A673 (cell line): Measurements from ENCODE around the gene PLCL1. TPM values are rescaled to one million over a fixed set of nuclear protein-coding genes. Genes with fewer than 3 reads are reported as not detected.

Experiments used
- BruUV-seq: library from RNA; stranded (reverse); fragments of 400-500 nt; replicated peaks from 2 replicates; lab custom pipeline; 2021; lab: Mats Ljungman, UMichigan
- CTCF ChIA-PET: fragments of 300-600 bp; sonication (Branson Sonifier 250); formaldehyde crosslinking; loops from one replicate; lab custom pipeline; 2022; ENCODE audit warnings: antibody characterized with exemption; lab: Charles Lee
- POLR2A ChIA-PET: fragments of 300-600 bp; sonication (Branson Sonifier 250); formaldehyde crosslinking; loops from one replicate; lab custom pipeline; 2022; ENCODE audit warnings: antibody characterized with exemption; ENCODE audit not compliant: low non-redundant PET; lab: Charles Lee
- DNase-seq: peaks from one replicate; pipeline ENCODE4 v3.0.0-alpha.2; 2015; ENCODE audit warnings: low spot score
- H3K27ac ChIP-seq: fragments of 200-600 bp; sonication (generic); 2 replicates; pipeline ENCODE4 v1.5.1; 2016; ENCODE audit warnings: mixed run types, low read depth, mild to moderate bottlenecking, mixed read lengths, antibody characterized with exemption, low read length; ENCODE audit not compliant: poor library complexity, severe bottlenecking
- H3K27me3 ChIP-seq: fragments of 200-600 bp; sonication (generic); replicated peaks from 2 replicates; pipeline ENCODE4 v1.6.1; 2017; ENCODE audit warnings: mixed run types, low read depth, mild to moderate bottlenecking, mixed read lengths, antibody characterized with exemption, low read length; ENCODE audit not compliant: insufficient read depth, poor library complexity
- H3K36me3 ChIP-seq: fragments of 200-600 bp; sonication (generic); 2 replicates; pipeline ENCODE4 v1.6.1; 2016; ENCODE audit warnings: mixed run types, mild to moderate bottlenecking, mixed read lengths, antibody characterized with exemption, low read length; ENCODE audit not compliant: insufficient read depth, poor library complexity, severe bottlenecking
- H3K4me1 ChIP-seq: fragments of 200-600 bp; sonication (generic); 2 replicates; pipeline ENCODE4 v1.6.1; 2017; ENCODE audit warnings: mixed run types, mild to moderate bottlenecking, mixed read lengths, antibody characterized with exemption, low read length; ENCODE audit not compliant: insufficient read depth, poor library complexity, severe bottlenecking
- H3K4me3 ChIP-seq: fragments of 200-600 bp; sonication (generic); 2 replicates; pipeline ENCODE4 v1.5.1; 2016; ENCODE audit warnings: low read depth, mixed run types, mild to moderate bottlenecking, mixed read lengths, low read length; ENCODE audit not compliant: poor library complexity, severe bottlenecking
- H3K9me3 ChIP-seq: fragments of 200-600 bp; sonication (generic); 2 replicates; pipeline ENCODE4 v1.6.1; 2016; ENCODE audit warnings: mixed run types, low read depth, mild to moderate bottlenecking, mixed read lengths, antibody characterized with exemption, low read length; ENCODE audit not compliant: poor library complexity, severe bottlenecking
- EZH2 ChIP-seq: fragments of 200-600 bp; sonication (generic); IDR thresholded peaks from 2 replicates; pipeline ENCODE4 v1.6.1; 2017; ENCODE audit warnings: borderline replicate concordance, low read depth, mild to moderate bottlenecking, mixed read lengths, antibody characterized with exemption, low read length; ENCODE audit not compliant: poor library complexity, severe bottlenecking
- intact Hi-C: fragments of 100-400 bp; cut with micrococcal nuclease; formaldehyde crosslinking; loops from one replicate; pipeline ENCODE4 v1.10.0; 2022; ENCODE audit not compliant: unreplicated experiment
- total RNA-seq: library from RNA; stranded (reverse); gene quantifications from 2 replicates; pipeline ENCODE4 v1.2.3, GENCODE V29; 2021
- TF ChIP-seq, protein P1 (sequence below): fragments of 300-800, 200-600 bp; sonication (generic); conservative IDR thresholded peaks from 2 replicates; pipeline ENCODE4 v1.5.1; 2017; ENCODE audit warnings: low read depth, mild to moderate bottlenecking, antibody characterized with exemption, low read length, moderate library complexity, mixed read lengths

PLCL1 gene
- total RNA-seq, 1 experiment from 2014 or later: not detected

DNA sequence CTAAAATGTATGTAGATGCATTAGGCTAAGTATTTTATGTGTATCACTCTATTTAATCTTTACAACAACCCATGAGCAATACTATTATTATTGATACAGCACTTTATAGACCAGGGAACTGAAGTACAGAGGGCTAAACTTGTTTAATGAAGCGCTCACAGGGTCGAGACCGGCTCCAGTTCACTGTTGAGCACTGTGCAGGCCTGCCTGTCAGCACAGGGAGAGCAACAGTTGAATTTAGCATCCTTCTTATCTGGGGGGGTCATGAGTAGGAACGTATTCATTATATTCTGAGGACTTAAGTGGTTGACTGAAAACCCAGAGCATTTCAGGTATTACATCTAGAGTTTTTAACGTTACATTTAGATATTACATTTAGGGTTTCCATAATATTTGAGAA lies 120.1 kb downstream of the PLCL1 start:
- no peak overlapping the region for H3K4me3 ChIP-seq
- intact Hi-C loops: no loop called here
- ChIA-PET CTCF (no interaction called here), POLR2A (no interaction called here)
- no peak overlapping the region for H3K27ac ChIP-seq
- BruUV-seq: no TSS peak
- no peaks in the 10 kb centered on the region for H3K27me3 ChIP-seq
- H3K9me3 ChIP-seq: no peaks in the 10 kb centered on the region
- TF ChIP-seq EZH2: no peak
- TF ChIP-seq, protein P1, sequence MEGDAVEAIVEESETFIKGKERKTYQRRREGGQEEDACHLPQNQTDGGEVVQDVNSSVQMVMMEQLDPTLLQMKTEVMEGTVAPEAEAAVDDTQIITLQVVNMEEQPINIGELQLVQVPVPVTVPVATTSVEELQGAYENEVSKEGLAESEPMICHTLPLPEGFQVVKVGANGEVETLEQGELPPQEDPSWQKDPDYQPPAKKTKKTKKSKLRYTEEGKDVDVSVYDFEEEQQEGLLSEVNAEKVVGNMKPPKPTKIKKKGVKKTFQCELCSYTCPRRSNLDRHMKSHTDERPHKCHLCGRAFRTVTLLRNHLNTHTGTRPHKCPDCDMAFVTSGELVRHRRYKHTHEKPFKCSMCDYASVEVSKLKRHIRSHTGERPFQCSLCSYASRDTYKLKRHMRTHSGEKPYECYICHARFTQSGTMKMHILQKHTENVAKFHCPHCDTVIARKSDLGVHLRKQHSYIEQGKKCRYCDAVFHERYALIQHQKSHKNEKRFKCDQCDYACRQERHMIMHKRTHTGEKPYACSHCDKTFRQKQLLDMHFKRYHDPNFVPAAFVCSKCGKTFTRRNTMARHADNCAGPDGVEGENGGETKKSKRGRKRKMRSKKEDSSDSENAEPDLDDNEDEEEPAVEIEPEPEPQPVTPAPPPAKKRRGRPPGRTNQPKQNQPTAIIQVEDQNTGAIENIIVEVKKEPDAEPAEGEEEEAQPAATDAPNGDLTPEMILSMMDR: no peak
- no peaks in the 10 kb centered on the region for H3K36me3 ChIP-seq
- DNase-seq: no peak
- H3K4me1 ChIP-seq: no peaks in the 10 kb centered on the region

DNA sequence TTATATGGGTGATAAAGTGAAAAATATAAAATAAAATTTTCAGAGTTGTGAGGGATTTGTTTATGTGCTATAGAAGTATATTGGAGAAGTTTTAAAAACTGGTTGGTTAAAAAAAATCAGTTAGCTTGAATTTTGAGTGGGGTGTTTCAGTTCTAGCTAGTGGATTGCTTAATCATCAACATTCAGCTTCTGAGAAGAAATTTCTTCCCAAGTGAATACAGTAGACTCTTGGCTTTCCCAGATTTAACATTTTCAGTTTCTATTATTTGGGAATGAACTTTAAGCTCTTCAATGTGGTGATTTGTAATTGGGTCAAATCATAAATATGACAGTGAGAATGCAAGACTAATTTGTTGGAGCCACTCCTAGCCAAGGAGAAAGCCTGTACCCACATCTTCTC lies 120.8 kb downstream of the PLCL1 start:
- H3K4me3 ChIP-seq: no peak overlapping the region
- no TSS peak for BruUV-seq
- no peak for TF ChIP-seq EZH2
- TF ChIP-seq, protein P1: no peak
- H3K27ac ChIP-seq: no peak overlapping the region
- CTCF ChIA-PET: no interaction called here
- H3K36me3 ChIP-seq: no peaks in the 10 kb centered on the region
- POLR2A ChIA-PET: no interaction called here
- no peaks in the 10 kb centered on the region for H3K9me3 ChIP-seq
- no peak for DNase-seq
- intact Hi-C loops: no loop called here
- no peaks in the 10 kb centered on the region for H3K4me1 ChIP-seq
- H3K27me3 ChIP-seq: no peaks in the 10 kb centered on the region

DNA sequence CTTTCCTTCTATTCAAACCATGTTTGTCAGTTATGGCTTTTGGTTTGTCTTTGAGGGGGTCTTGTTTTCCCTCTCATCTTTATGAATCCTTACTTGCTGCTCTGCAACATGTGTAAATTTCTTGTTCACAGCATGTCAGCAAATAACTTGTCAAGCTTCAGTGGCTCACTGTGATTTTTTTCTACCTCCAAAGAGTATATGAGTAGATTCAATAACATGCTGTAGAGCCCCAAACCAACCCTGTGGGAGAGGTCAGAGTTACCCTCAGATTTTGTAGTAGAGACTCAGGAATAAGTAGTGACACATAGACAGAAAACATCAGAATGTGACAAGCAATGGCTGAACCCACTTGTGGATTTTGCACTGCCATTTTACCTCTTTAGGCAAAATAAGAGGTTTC lies 121.6 kb downstream of the PLCL1 start:
- Histone ChIP-seq H3K4me1 (no peaks in the 10 kb centered on the region), H3K27me3 (no peaks in the 10 kb centered on the region), H3K36me3 (no peaks in the 10 kb centered on the region), H3K27ac (no peak overlapping the region), H3K4me3 (no peak overlapping the region), H3K9me3 (no peaks in the 10 kb centered on the region)
- intact Hi-C loops: no loop called here
- no TSS peak for BruUV-seq
- DNase-seq: no peak
- TF ChIP-seq, protein P1: no peak
- TF ChIP-seq EZH2: no peak
- POLR2A ChIA-PET: no interaction called here
- CTCF ChIA-PET: no interaction called here
